Tibial artery (tissue), 4 donors: ENCODE data around the gene PIP5K1B.

Experiments used
- DNase-seq, 2 donors: peaks; one replicate each; pipeline ENCODE4 v3.0.0-alpha.2; 2019
- H3K27ac ChIP-seq, 2 donors: fragments of 200-600 bp; sonication (generic) in 1 of 2; 1 replicate in 1 of 2; 2 replicates in 1 of 2; pipeline ENCODE4 v1.5.1; 2018 to 2019; ENCODE audit warnings: mild to moderate bottlenecking in 1 of 2
- H3K27me3 ChIP-seq, 2 donors: fragments of 200-600 bp; sonication (generic) in 1 of 2; one replicate each; pipeline versions ENCODE4 v1.5.1 to v1.6.0; 2016 to 2019
- H3K36me3 ChIP-seq, 3 donors: fragments of 200-600 bp; sonication (generic) in 2 of 3; one replicate each; pipeline ENCODE4 v1.5.1; 2016 to 2019; ENCODE audit warnings: mild to moderate bottlenecking in 2 of 3
- H3K4me1 ChIP-seq, 4 donors: fragments of 200-600 bp; sonication (generic) in 2 of 4; 1 replicate in 3 of 4; 2 replicates in 1 of 4; pipeline ENCODE4 v1.5.1; 2016 to 2019
- H3K4me3 ChIP-seq, 2 donors: fragments of 200-600 bp; sonication (generic) in 1 of 2; 1 replicate in 1 of 2; 2 replicates in 1 of 2; pipeline ENCODE4 v1.5.1; 2018 to 2019; ENCODE audit warnings: mild to moderate bottlenecking in 2 of 2
- H3K9me3 ChIP-seq, 3 donors: fragments of 200-600 bp; sonication (generic) in 1 of 3; one replicate each; pipeline ENCODE4 v1.5.1; 2016 to 2019
- CTCF ChIP-seq, 2 experiments: fragments of 200-600 bp in 1 of 2; fragments of 450-650 bp in 1 of 2; IDR thresholded peaks; one replicate each; pipeline ENCODE4 v1.5.1; 2017 to 2019; ENCODE audit warnings: antibody characterized with exemption in 2 of 2, mild to moderate bottlenecking in 1 of 2, moderate library complexity in 1 of 2
- intact Hi-C: fragments of 100-400 bp; cut with DNase I; formaldehyde crosslinking; loops from one replicate; pipeline ENCODE4 v1.15.0; 2023; ENCODE audit warnings: low total_unique reads

PIP5K1B gene

GRCh38 chr9:68859347-68859746 lies 154.3 kb downstream of the PIP5K1B start:
- H3K27me3 ChIP-seq: no peaks in the 10 kb centered on the region
- no peak overlapping the region for H3K27ac ChIP-seq
- no peak for DNase-seq

GRCh38 chr9:68860419-68860818 lies 155.4 kb downstream of the PIP5K1B start:
- intact Hi-C loops: no loop called here
- Histone ChIP-seq H3K4me3 (no peak overlapping the region), H3K27me3 (no peaks in the 10 kb centered on the region), H3K9me3 (no peaks in the 10 kb centered on the region), H3K27ac (no peak overlapping the region), H3K4me1 (no peaks in the 10 kb centered on the region), H3K36me3 (no peaks in the 10 kb centered on the region)
- no peak for DNase-seq
- TF ChIP-seq CTCF (IDR thresholded peaks at IDR 0.05): no peak

More at GRCh38 chr9:68859347-68859746, 154.3 kb downstream of the PIP5K1B start:
- H3K36me3 ChIP-seq: no peaks in the 10 kb centered on the region
- H3K4me1 ChIP-seq: no peaks in the 10 kb centered on the region
- intact Hi-C loops: loop anchor here (10.0 kb wide), 1 partner anchor 75 kb away; no protein-coding TSS in a partner anchor
- H3K4me3 ChIP-seq: no peak overlapping the region
- no peak for TF ChIP-seq CTCF (IDR thresholded peaks at IDR 0.05)
- no peaks in the 10 kb centered on the region for H3K9me3 ChIP-seq

GRCh38 chr9:68861436-68861835 lies 156.4 kb downstream of the PIP5K1B start:
- TF ChIP-seq CTCF (IDR thresholded peaks at IDR 0.05): no peak
- H3K36me3 ChIP-seq: no peaks in the 10 kb centered on the region

GRCh38 chr9:68867066-68867465 lies 162.0 kb downstream of the PIP5K1B start:
- no peaks in the 10 kb centered on the region for H3K9me3 ChIP-seq
- no peaks in the 10 kb centered on the region for H3K36me3 ChIP-seq
- no peaks in the 10 kb centered on the region for H3K27me3 ChIP-seq
- H3K27ac ChIP-seq: no peak overlapping the region
- no peak overlapping the region for H3K4me3 ChIP-seq
- no peak for TF ChIP-seq CTCF (IDR thresholded peaks at IDR 0.05)
- DNase-seq: no peak
- H3K4me1 ChIP-seq: peaks cover 0 to 9% (median 3%) of the 10 kb centered on the region in 4 donors
- intact Hi-C loops: no loop called here

More at GRCh38 chr9:68861436-68861835, 156.4 kb downstream of the PIP5K1B start:
- H3K4me1 ChIP-seq: no peaks in the 10 kb centered on the region
- H3K27ac ChIP-seq: no peak overlapping the region
- H3K4me3 ChIP-seq: no peak overlapping the region
- no peaks in the 10 kb centered on the region for H3K27me3 ChIP-seq
- no peaks in the 10 kb centered on the region for H3K9me3 ChIP-seq
- intact Hi-C loops: no loop called here
- DNase-seq: no peak

GRCh38 chr9:68869022-68869421 lies 164.0 kb downstream of the PIP5K1B start:
- H3K4me3 ChIP-seq: no peak overlapping the region
- no peaks in the 10 kb centered on the region for H3K36me3 ChIP-seq
- no peak overlapping the region for H3K27ac ChIP-seq
- no peak for TF ChIP-seq CTCF (IDR thresholded peaks at IDR 0.05)
- intact Hi-C loops: no loop called here
- H3K27me3 ChIP-seq: no peaks in the 10 kb centered on the region
- peaks cover 0 to 13% (median 5%) of the 10 kb centered on the region in 4 donors for H3K4me1 ChIP-seq
- DNase-seq: no peak
- H3K9me3 ChIP-seq: no peaks in the 10 kb centered on the region

GRCh38 chr9:68870086-68870485 lies 165.0 kb downstream of the PIP5K1B start:
- peaks cover 0 to 13% (median 5%) of the 10 kb centered on the region in 4 donors for H3K4me1 ChIP-seq
- intact Hi-C loops: no loop called here
- no peaks in the 10 kb centered on the region for H3K9me3 ChIP-seq
- no peak overlapping the region for H3K4me3 ChIP-seq
- no peak for TF ChIP-seq CTCF (IDR thresholded peaks at IDR 0.05)
- no peak for DNase-seq
- no peaks in the 10 kb centered on the region for H3K36me3 ChIP-seq
- H3K27ac ChIP-seq: no peak overlapping the region
- H3K27me3 ChIP-seq: no peaks in the 10 kb centered on the region
